Testis (tissue), 3 donors: Measurements from ENCODE around the gene CYP2S1. TPM values are rescaled to one million over a fixed set of nuclear protein-coding genes. Genes with fewer than 3 reads are reported as not detected.

Source experiments
- DNase-seq: peaks from one replicate; pipeline ENCODE4 v3.0.0-alpha.2; 2019
- H3K27ac ChIP-seq, 2 donors: fragments of 200-600 bp; sonication (generic); one replicate each; pipeline ENCODE4 v1.5.1; 2019
- H3K27me3 ChIP-seq: fragments of 200-600 bp; sonication (generic); one replicate; pipeline ENCODE4 v1.5.1; 2019
- H3K36me3 ChIP-seq: fragments of 200-600 bp; sonication (generic); one replicate; pipeline ENCODE4 v1.5.1; 2017; ENCODE audit warnings: low read depth; ENCODE audit errors: missing control alignments
- H3K4me1 ChIP-seq: fragments of 200-600 bp; sonication (generic); one replicate; pipeline ENCODE4 v1.5.1; 2019
- H3K4me3 ChIP-seq, 2 donors: fragments of 200-600 bp; sonication (generic); one replicate each; pipeline ENCODE4 v1.5.1; 2017 to 2019
- H3K9me3 ChIP-seq: fragments of 200-600 bp; sonication (generic); one replicate; pipeline ENCODE4 v1.5.1; 2017
- CTCF ChIP-seq, 3 experiments: fragments of 450-650 bp in 2 of 3; fragments of 200-600 bp in 1 of 3; sonication (generic) in 1 of 3; IDR thresholded peaks; one replicate each; pipeline ENCODE4 v1.5.1; 2016 to 2019; ENCODE audit warnings: antibody characterized with exemption in 3 of 3, mild to moderate bottlenecking in 2 of 3, moderate library complexity in 1 of 3
- POLR2A ChIP-seq: fragments of 450-650 bp; IDR thresholded peaks from one replicate; pipeline ENCODE4 v1.6.1; 2017; ENCODE audit warnings: antibody characterized with exemption, mild to moderate bottlenecking, moderate library complexity
- WGBS, 2 donors: methylation state at CpG; one replicate each; pipeline ENCODE4 v1.1.5; 2018; 5-methylcytosine and 5-hydroxymethylcytosine counted together
- intact Hi-C: fragments of 100-400 bp; cut with DNase I; formaldehyde crosslinking; loops from one replicate; pipeline ENCODE4 v1.15.1; 2023; ENCODE audit warnings: low total_unique reads
- polyA plus RNA-seq: library from polyadenylated mRNA; stranded (reverse); fragments of 350-450 nt; fragmentation: Illumina TruSeq; extraction: RNeasy Lipid Tissue Mini Kit (QIAGEN cat#74804); gene quantifications from one replicate; pipeline ENCODE4 v1.2.3, GENCODE V29; 2014; ENCODE audit warnings: low read depth, low replicate concordance; ENCODE audit not compliant: insufficient read depth
- total RNA-seq, 2 donors: library from RNA; depleted of rRNA; stranded (reverse); fragments of >200 nt; gene quantifications; one replicate each; pipeline ENCODE4 v1.2.3, GENCODE V29; 2016

CYP2S1 gene
- total and polyA plus RNA-seq, 3 donors from 2014 or later, result 1.4 to 2.0 (median 1.6) TPM

- Histone ChIP-seq H3K9me3 (no peaks in the 10 kb centered on the region), H3K36me3 (no peaks in the 10 kb centered on the region), H3K4me3 (no peak overlapping the region), H3K27ac (no peak overlapping the region), H3K4me1 (no peaks in the 10 kb centered on the region), H3K27me3 (no peaks in the 10 kb centered on the region)
- intact Hi-C loops, result no loop called here
- no peak for TF ChIP-seq POLR2A
- TF ChIP-seq CTCF (IDR thresholded peaks at IDR 0.05), result no peak
- no peak for DNase-seq
- WGBS, 2 donors, result 80 to 83% methylated on average over 2 of the region's 2 CpGs
Measured at GRCh38 chr19:41156207-41156606, 36.8 kb upstream of the CYP2S1 start.

GRCh38 chr19:41159881-41160280, 33.1 kb upstream of the CYP2S1 start:
- TF ChIP-seq CTCF (IDR thresholded peaks at IDR 0.05) (no peak), POLR2A (no peak)
- DNase-seq, result no peak

GRCh38 chr19:41161903-41162302, 31.1 kb upstream of the CYP2S1 start:
- no peak overlapping the region for H3K27ac ChIP-seq
- DNase-seq, result peak; percentile 33
- 76 to 84% methylated on average over 5 of the region's 5 CpGs for WGBS, 2 donors
- TF ChIP-seq POLR2A, result no peak
- no peak for TF ChIP-seq CTCF (IDR thresholded peaks at IDR 0.05)
- no peak overlapping the region for H3K4me3 ChIP-seq
- intact Hi-C loops, result no loop called here
- H3K4me1 ChIP-seq, result no peaks in the 10 kb centered on the region
- H3K27me3 ChIP-seq, result no peaks in the 10 kb centered on the region
- H3K36me3 ChIP-seq, result no peaks in the 10 kb centered on the region
- no peaks in the 10 kb centered on the region for H3K9me3 ChIP-seq

More at GRCh38 chr19:41159881-41160280, 33.1 kb upstream of the CYP2S1 start:
- intact Hi-C loops, result no loop called here
- no peak overlapping the region for H3K4me3 ChIP-seq
- 73 to 74% methylated on average over 2 of the region's 2 CpGs for WGBS, 2 donors
- no peak overlapping the region for H3K27ac ChIP-seq
- H3K36me3 ChIP-seq, result no peaks in the 10 kb centered on the region
- H3K27me3 ChIP-seq, result no peaks in the 10 kb centered on the region
- no peaks in the 10 kb centered on the region for H3K9me3 ChIP-seq
- no peaks in the 10 kb centered on the region for H3K4me1 ChIP-seq

GRCh38 chr19:41166944-41167804, 25.8 kb upstream of the CYP2S1 start:
- Histone ChIP-seq H3K27me3 (no peaks in the 10 kb centered on the region), H3K36me3 (no peaks in the 10 kb centered on the region), H3K4me1 (no peaks in the 10 kb centered on the region), H3K9me3 (no peaks in the 10 kb centered on the region), H3K27ac (no peak overlapping the region), H3K4me3 (no peak overlapping the region)
- intact Hi-C loops, result no loop called here
- DNase-seq, result no peak
- WGBS, 2 donors, result 87 to 89% methylated on average over 14 of the region's 14 CpGs
- no peak for TF ChIP-seq CTCF (IDR thresholded peaks at IDR 0.05)
- TF ChIP-seq POLR2A, result no peak
